Dermis microvascular lymphatic vessel endothelial cell (primary cell): Measurements from ENCODE around the gene CD86. TPM values are rescaled to one million over a fixed set of nuclear protein-coding genes. Genes with fewer than 3 reads are reported as not detected.
"Not testable (repeated sequence)": the region's sequence is repeated elsewhere in the genome, so short reads cannot be mapped to it uniquely, and the experiment has no call there.

Experiments used
- DNase-seq, 2 donors: peaks; one replicate each; pipeline versions ENCODE4 v3.0.0 to v3.0.0-alpha.2; 2010; ENCODE audit warnings: low read depth in 2 of 2
- total RNA-seq: library from RNA; depleted of rRNA; stranded (reverse); fragments of >200 nt; gene quantifications from 2 replicates; pipeline ENCODE4 v1.2.1, GENCODE V29; 2014

CD86 gene
- total RNA-seq, 1 donor from 2014 or later, result not detected

DNA sequence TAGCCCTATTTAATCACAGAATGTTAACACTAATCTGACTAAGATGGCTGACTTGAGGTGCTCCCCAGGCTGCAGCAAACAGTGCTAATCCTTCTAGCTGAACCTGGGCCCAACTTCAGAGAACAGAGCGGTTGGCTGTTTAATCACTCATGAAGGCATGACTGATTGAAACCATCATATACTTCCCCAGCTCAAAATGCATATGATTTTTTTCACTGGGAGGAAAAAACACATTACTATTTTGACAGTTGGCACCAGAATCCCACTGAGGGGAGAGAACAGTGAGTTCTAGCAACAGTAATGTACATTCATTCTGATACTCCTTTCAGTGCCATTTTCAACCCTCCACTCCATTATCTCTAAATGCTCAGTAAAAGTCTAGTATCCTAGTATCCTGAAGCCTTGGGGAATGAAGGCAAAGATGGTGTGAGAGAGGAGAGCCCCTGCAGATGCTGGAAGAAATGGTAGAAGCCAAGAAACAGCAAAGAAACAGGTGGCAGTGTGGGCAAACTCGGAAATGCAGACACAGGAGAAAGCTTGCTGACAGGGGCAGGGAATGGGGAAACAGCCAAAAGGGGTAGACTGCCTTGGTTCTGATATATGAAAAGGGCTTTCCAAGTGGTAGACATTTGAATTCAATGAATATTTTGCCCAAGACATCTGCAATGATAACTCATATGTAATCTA lies 93.9 kb downstream of the CD86 start:
- no peak for DNase-seq

DNA sequence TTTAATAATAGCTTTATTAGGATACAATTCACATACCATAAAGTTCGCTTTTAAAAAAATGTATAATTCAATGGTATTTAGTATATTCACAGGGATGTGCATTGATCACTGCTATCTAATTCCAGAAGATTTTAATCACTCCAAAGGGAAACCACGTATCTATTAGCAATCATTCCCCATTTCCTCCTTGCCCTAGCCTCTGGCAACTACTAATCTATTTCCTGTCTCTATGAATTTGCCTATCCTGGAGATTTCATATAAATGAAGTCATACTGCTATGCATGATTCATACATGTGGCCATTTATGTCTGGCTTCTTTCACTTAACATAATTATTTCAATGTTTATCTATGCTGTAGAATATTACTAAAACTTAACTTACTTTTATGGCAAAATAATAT lies 96.3 kb downstream of the CD86 start:
- peak in 1 of 2 donors; percentile 7 for DNase-seq

DNA sequence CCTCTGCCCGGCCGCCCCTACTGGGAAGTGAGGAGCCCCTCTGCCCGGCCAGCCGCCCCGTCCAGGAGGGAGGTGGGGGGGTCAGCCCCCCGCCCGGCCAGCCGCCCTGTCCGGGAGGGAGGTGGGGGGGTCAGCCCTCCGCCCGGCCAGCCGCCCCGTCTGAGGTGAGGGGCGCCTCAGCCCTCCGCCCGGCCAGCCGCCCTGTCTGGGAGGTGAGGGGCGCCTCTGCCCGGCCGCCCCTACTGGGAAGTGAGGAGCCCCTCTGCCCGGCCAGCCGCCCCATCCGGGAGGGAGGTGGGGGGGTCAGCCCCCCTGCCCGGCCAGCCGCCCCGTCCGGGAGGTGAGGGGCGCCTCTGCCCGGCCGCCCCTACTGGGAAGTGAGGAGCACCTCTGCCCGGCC lies 109.8 kb downstream of the CD86 start:
- not testable (repeated sequence) for DNase-seq

DNA sequence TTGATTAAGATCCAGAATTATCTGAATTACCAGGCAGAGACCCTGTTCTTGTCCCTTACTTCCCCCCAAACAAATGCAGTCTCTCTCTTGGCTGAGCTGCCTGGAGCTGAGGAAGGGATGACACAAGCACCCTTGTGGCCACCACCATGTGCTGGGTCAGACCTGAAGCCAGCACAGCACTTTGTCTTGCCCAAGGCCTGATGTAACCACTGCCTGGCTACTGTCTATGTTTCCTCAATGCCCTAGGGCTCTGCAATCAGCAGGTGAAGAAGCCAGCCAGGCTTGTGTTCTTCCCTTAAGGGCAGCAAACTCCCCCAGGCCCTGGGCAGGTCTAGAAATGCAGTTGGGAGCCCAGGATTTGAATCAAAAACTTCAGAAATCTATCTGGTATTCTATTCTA lies 112.5 kb downstream of the CD86 start:
- no peak for DNase-seq

DNA sequence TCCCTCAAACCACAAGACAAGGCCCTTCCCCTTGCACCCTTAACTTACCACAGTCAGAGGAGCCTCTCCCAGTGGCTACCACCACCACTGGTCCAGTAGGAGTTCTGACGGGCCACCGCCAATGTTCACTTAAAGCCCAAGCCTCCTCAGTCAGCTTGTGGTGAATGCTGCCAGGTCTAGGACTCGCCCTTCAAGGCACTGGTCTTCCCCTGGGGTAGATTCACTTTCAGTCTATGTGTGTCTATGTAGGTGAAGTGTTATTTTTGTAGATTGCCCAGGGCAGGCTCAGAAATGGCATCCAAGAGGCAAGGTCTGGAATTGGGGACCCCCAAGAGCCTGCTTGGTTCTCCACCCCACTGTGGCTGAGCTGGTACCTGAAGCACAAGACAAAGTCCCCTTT lies 112.9 kb downstream of the CD86 start:
- no peak for DNase-seq

DNA sequence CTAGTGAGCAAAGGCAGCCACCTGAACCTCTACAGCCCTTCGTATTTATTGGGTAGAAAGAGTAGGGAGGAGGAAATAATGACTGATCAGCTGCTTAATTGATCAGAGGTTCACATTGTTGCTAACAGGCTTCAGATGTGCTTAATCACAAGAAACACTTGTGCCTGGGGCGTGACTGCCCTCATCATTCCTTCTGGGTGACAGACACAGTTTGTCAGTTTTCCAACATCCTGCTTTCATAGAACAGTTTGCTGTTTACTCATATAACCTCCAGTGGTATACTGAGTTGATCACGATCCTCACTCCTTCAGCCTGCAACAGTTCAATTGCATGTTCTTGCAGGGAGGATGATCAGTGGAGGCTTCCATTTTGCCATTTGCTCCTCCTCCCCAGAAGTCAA lies 114.7 kb downstream of the CD86 start:
- DNase-seq, result no peak

Other genes starting within 250 kb of the CD86 start
- gene IQCB1, start 220.3 kb upstream of the CD86 start, total RNA-seq, result 5.9 and 7.0 TPM in 2 replicates
- gene EAF2, start 220.2 kb upstream of the CD86 start, total RNA-seq, result 0.51 TPM in 2 replicates
- under 0.01 TPM in 2 replicates for gene SLC15A2, start 161.0 kb upstream of the CD86 start, total RNA-seq
- not detected in 2 replicates for gene ILDR1, start 33.1 kb upstream of the CD86 start, total RNA-seq
- gene CASR, start 128.3 kb downstream of the CD86 start, total RNA-seq, result not detected in 2 replicates